ENCODE data around the gene PEX10.
"Not testable (repeated sequence)": the region's sequence is repeated elsewhere in the genome, so short reads cannot be mapped to it uniquely, and the experiment has no call there.

The PEX10 gene

DNA sequence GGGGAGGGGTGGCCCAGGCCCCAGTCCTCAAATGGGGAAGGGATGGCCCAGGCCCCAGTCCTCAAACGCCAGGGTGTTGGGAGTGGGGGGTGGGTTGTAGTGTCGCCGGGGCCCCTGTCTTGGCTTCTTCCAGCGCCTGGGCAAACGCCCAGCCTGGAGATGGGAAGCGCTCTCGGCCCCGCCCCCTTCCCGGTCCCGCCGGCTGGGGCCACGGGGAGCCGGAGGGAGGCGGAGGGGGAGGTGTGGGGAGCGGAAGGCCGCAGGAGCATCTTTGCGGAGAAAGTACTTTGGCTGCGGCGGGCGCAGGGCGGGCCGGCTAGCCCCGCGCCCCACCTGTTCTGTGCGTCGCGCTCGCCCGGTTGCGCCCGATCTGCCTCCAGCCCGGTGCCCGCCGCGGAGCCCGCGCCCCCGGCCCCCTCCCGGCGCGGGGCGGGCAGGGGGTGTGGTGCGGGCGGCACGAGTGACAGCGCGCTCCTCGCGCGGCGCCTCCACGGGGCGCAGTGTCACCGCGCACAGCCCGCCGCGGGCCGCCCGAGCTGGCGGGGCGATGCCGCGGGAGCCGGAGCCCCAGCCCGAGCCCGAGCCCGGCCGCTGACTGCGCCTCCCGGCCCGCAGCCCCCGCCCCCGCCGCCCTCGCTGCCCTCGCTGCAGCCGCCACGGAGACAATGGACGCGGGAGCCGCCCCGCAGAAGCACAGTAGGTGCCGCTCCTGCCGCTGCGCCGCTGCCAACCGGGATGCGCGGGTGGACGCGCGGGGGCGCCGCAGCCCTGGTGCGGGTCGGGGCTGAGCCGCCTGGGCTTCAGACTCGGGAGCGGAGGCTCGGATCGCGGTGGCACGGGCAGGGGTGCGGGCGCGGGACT is 31.1 kb upstream of the PEX10 start:
- DNase-seq (ENCODE audit: low spot score) = no peak

- DNase-seq (ENCODE audit: low spot score) = no peak
Measured at GRCh38 chr1:2442661-2443060, 30.3 kb upstream of the PEX10 start.

DNA sequence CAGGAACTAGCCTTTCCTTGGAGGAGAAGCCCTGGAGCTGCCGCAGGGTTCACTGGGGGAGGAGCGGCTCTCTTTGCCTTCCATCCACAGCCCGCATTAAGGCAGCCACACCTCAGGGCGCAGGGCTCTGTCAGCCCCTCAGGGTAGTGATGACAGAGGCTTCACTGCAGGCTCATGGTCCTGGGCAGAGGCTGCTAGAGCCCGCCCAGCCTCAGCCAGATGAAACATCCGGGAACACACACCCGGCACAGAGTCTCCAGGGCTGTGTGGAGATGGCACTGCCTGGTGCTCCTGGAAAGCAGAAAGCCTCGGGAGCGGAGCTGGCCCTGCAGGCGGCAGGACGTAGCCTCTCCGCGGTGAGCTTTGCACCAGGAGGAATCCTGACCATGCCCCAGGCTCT is 29.4 kb upstream of the PEX10 start:
- no peak for DNase-seq (ENCODE audit: low spot score)

- DNase-seq (ENCODE audit: low spot score) = not testable (repeated sequence)
Measured at GRCh38 chr1:2440346-2440745, 28.0 kb upstream of the PEX10 start.

DNA sequence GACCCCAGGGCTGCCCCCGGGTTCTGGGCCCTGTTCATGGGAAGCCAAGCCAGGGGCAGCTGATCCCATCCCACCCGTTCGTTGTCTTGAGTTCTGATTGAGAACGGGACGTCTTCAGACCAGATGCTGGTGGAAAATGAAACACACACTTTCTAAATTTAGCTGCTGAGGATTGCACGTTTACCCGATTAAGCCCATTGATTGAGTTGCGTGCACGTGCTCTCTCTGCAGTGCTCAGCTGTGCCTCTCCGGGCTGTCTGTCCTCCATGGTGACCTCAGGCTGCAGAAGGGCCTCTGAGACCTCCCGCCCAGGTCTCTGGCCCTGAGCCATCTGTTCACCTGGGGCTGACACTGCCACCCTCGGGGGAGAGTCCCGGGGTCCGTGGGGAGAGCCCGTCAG is 27.0 kb upstream of the PEX10 start:
- DNase-seq (ENCODE audit: low spot score) = no peak

DNA sequence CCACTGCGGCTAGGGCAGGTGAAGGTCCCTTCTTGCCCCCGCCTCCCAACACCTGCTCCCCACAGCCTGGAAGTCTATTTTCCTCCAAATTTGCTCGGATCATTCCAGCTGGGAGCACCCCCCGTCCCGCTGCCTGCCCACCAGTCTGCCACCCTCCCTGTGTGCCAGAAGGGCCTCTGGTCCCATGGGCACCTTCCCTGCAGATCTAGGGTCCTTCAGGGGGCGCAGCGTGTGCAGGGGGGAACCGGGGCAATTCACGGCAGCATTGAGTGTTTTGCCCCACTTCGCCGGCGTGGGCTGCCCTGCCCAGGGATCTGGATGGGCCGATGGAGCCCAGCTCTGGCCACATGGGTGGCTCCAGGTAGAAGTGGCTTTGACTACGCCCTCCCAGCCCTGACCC is 26.3 kb upstream of the PEX10 start:
- no peak for DNase-seq (ENCODE audit: low spot score)

GRCh38 chr1:2438038-2438437 is 25.7 kb upstream of the PEX10 start:
- DNase-seq (ENCODE audit: low spot score) = no peak

- no peak for DNase-seq (ENCODE audit: low spot score)
Measured at GRCh38 chr1:2437617-2438016, 25.3 kb upstream of the PEX10 start.

DNA sequence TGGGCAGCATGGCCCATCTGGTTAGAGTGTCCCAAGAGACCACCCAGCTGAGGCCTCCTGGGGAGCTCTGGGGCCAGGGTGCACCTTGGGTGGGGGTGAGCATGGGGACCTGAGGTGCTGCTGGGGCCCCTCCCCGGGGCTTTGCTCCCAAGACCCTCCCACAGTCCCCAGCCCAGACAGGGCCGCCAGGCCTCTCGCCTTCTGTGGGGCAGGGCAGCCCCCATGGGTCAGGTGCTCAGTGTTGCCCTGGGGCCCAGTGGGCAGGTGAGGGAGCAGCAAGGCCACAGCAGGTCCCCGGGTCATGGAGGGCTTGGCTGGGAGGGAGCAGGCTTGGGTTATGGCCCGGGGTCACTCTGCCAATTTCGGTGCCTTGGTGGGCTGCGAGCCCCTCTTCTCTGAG is 24.5 kb upstream of the PEX10 start:
- no peak for DNase-seq (ENCODE audit: low spot score)

- no peak for DNase-seq (ENCODE audit: low spot score)
Measured at GRCh38 chr1:2435746-2436355, 23.5 kb upstream of the PEX10 start.

GRCh38 chr1:2435091-2435490 is 22.7 kb upstream of the PEX10 start:
- DNase-seq (ENCODE audit: low spot score) = no peak

DNA sequence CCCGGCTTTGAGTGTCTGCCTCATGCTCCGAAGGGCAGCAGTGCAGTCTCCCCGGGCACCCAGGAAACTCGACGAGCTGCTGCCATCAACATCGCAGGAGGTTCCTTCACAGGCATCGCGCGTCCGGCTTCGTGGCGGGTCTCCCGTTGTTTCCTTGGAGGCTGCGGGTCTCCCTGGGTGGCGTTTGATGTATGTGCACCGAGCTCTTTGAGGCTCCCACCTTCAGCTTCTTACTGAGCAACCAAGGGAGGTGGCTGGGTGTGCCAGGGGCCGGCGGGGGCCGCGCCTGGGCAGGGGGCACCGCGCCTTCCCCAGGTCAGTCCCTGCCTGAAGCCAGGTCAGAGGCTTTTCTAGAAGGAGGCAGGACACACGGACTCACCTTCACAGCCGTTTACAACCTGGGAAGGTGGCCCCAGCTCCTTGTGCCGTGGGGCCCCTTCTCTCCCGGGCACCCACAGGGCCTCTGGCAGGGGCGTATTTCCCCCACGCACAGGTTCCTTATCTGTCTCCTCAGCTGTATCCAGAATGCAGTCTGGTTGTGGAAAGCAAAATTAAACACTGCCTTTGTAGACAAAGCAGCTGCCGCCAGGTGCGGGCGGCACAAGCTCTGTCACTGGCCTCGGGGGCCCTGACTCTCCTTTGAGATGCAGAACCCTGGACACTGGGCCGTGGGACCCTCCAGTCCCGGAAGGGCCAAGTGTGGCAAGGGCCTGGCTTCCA is 21.7 kb upstream of the PEX10 start:
- DNase-seq (ENCODE audit: low spot score) = no peak

DNA sequence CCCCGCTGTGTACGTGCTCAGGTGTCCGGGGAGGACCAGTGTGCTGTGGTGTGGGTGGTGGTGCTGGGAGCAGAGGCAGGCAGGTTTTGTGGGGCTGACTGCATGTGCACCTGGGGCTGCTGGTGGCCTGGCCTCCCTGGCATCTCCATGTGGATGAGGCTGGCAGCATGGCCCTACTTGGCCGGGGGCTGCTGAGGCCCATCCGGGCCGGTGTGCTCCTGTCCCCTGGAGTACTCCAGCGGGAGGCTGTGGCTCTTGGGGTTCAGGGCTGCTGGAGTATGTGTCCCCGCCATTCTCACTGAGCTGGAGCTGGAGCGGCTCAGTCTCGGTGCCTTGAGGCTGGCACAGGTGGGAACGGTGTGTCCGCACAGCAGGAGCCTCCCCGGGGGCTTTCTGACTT is 20.8 kb upstream of the PEX10 start:
- no peak for DNase-seq (ENCODE audit: low spot score)

- no peak for DNase-seq (ENCODE audit: low spot score)
Measured at GRCh38 chr1:2432441-2432844, 20.1 kb upstream of the PEX10 start.

GRCh38 chr1:2431518-2431917 is 19.2 kb upstream of the PEX10 start:
- no peak for DNase-seq (ENCODE audit: low spot score)

- DNase-seq (ENCODE audit: low spot score) = no peak
Measured at GRCh38 chr1:2431103-2431502, 18.7 kb upstream of the PEX10 start.

GRCh38 chr1:2430592-2430973 is 18.2 kb upstream of the PEX10 start:
- no peak for DNase-seq (ENCODE audit: low spot score)

GRCh38 chr1:2429780-2430591 is 17.6 kb upstream of the PEX10 start:
- DNase-seq (ENCODE audit: low spot score) = no peak

- DNase-seq (ENCODE audit: low spot score) = no peak
Measured at GRCh38 chr1:2428490-2428889, 16.1 kb upstream of the PEX10 start.

DNA sequence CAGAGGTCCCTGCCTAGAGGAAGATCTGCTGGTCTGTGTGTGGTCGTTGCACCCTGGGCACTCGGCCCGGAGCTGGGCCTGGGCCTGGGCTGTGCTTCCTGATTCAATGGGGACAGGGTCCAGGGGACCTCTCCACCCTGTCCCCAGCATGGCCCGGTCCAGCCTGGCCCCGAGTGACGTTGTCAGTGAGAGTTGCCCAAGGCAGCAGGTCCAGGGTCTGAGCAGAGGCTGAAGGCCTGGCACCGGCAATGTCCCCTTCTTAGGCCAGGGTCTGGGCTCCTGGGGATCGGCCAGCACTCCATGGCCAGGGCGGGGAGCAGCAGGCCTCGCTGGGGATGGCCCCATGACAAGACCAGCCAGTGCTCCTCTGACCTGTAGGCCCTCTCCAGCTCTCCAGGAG is 15.6 kb upstream of the PEX10 start:
- no peak for DNase-seq (ENCODE audit: low spot score)

DNA sequence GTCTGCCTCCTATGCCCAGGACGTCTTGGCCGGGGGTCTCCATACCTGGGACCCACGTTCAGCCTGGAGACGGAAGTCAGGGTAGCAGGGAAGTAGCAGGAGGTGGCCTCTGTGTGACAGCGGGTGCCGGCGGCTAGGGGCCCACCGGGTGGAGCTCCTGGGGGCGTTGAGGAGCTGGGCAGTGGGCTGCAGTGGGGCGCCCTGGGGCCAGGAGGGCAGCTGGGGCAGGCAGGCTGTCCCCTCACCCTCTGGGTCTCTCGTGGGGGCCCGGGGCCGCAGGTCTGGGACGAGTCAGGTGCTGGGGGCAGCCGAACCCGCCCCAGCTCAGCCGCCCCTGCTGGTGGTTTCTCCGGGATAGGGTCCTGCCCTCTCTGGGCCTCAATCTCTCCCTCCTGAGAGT is 14.7 kb upstream of the PEX10 start:
- no peak for DNase-seq (ENCODE audit: low spot score)

DNA sequence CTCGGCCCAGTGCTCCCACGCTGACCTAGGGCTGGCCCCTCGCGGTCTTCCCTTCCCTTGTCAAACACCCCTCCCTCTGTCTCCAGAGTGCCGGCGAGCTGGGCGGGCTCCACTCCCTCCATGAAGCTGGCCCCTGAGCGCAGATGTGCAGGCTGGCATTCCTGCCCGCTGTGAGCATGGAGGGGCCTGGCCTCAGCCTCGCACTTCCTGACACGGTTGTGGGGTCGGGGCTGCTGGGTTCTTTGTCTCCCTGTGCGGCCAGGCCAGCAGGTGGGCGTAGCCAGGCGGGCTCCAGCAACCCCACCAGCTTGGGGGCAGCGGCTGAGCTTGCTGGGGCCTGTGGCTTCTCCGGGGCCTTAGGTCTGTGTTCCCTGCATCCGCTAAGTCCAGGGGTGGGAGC is 14.2 kb upstream of the PEX10 start:
- DNase-seq (ENCODE audit: low spot score) = no peak
